HG02938 (cell line): ENCODE measurements around the gene MDFIC.
A peak's percentile ranks its signal among the peaks of the same experiment; 100 is the strongest.

ENCODE experiments used
- ATAC-seq: cut with Tn5 transposase; IDR thresholded peaks from one replicate; pipeline ENCODE4 v1.9.1; 2021; ENCODE audit warnings: mild to moderate bottlenecking, moderate library complexity; ENCODE audit not compliant: unreplicated experiment

MDFIC gene

GRCh38 chr7:115033917-115034459 lies 112.1 kb downstream of the MDFIC start:
- ATAC-seq = peak; percentile 54

- ATAC-seq = no peak
Observed at GRCh38 chr7:115034515-115034914, 112.6 kb downstream of the MDFIC start.

GRCh38 chr7:115037128-115037802 lies 115.4 kb downstream of the MDFIC start:
- ATAC-seq = peak; percentile 44

GRCh38 chr7:115038158-115038557 lies 116.3 kb downstream of the MDFIC start:
- no peak for ATAC-seq

GRCh38 chr7:115040057-115040456 lies 118.2 kb downstream of the MDFIC start:
- no peak for ATAC-seq

GRCh38 chr7:115040495-115040894 lies 118.6 kb downstream of the MDFIC start:
- ATAC-seq = no peak

- ATAC-seq = no peak
Observed at GRCh38 chr7:115042596-115042995, 120.7 kb downstream of the MDFIC start.

- no peak for ATAC-seq
Observed at GRCh38 chr7:115043605-115044004, 121.7 kb downstream of the MDFIC start.

GRCh38 chr7:115044224-115044623 lies 122.3 kb downstream of the MDFIC start:
- ATAC-seq = no peak

GRCh38 chr7:115047958-115048720 lies 126.2 kb downstream of the MDFIC start:
- no peak for ATAC-seq

- ATAC-seq = no peak
Observed at GRCh38 chr7:115052706-115053105, 130.8 kb downstream of the MDFIC start.

GRCh38 chr7:115054478-115055065 lies 132.7 kb downstream of the MDFIC start:
- no peak for ATAC-seq

- ATAC-seq = no peak
Observed at GRCh38 chr7:115056019-115056418, 134.1 kb downstream of the MDFIC start.

GRCh38 chr7:115058726-115059125 lies 136.8 kb downstream of the MDFIC start:
- ATAC-seq = no peak

- no peak for ATAC-seq
Observed at GRCh38 chr7:115059321-115059720, 137.4 kb downstream of the MDFIC start.

- ATAC-seq = peak; percentile 70
Observed at GRCh38 chr7:115060095-115060870, 138.4 kb downstream of the MDFIC start.

- ATAC-seq = peak; percentile 49
Observed at GRCh38 chr7:115066050-115066449, 144.2 kb downstream of the MDFIC start.

- peak; percentile 80 for ATAC-seq
Observed at GRCh38 chr7:115066634-115067033, 144.7 kb downstream of the MDFIC start.

GRCh38 chr7:115068220-115068619 lies 146.3 kb downstream of the MDFIC start:
- ATAC-seq = no peak
